Placental epithelial cell (primary cell): ENCODE results near the gene MED22. TPM values are rescaled to one million over a fixed set of nuclear protein-coding genes. Genes with fewer than 3 reads are reported as not detected.

ENCODE experiments used
- small RNA-seq: library from RNA; depleted of rRNA; stranded (forward); fragments of <200 nt; gene quantifications from one replicate; pipeline ENCODE3, GENCODE V24; 2012
- total RNA-seq: library from RNA; depleted of rRNA; stranded (reverse); fragments of >200 nt; gene quantifications from 2 replicates; pipeline ENCODE4 v1.2.3, GENCODE V29; 2012

The MED22 gene
- 13.7 and 16.7 TPM in 2 replicates for total RNA-seq

DNA sequence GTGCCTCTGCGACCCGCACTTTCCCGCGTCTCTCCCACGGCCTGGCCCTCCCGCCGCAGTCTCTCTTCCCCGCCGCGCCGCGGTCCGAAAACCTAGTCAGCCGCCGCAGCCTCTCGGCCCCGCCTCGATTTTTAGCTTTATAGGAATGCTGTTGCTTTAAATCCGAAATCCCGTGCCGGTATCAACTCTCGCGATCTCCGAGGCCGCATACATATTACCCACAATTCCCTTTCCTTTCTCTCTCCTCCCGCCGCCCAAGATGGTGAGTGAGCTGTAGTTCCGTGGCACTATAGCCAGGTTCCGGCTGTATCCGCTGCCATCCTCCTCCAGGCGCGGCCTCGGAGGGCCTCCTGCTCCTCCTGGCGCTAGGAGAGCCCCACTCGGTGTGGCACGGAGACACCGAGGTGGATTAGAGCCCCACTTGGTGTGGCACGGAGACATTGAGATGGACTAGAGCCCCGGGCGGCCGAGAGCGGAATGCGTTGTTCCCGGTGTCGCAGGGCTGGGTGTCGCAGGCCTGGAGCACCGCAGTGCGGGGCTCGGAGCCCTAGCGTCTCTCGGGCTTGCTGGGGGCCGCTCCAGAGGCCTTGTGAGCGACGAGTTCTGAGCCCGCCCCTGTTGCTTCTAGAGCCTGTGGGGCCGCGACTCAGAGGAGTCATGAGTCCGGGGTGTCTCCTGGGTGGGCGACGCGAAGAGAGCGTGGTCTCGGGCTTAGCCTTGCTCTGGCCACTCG is at the start of gene MED22, which contains the start of gene RPL7A:
TSS of gene MED22 (minus strand) at position 147 of the 733 bp plus-strand sequence. CDS start 1,469 bp downstream, outside the sequence.
TSS of gene RPL7A (plus strand) at position 234 of the 733 bp plus-strand sequence. CDS start at position 260, 26 bp downstream.

GRCh38 chr9:133375724-133376654 is 28.1 kb upstream of the MED22 start, which contains the start of the genes STKLD1 and SURF4:
TSS of gene STKLD1 (plus strand) at chr9:133376366. CDS start at chr9:133376474, 108 bp downstream.
TSS of gene SURF4 (minus strand) at chr9:133376060. CDS start at chr9:133375969, 91 bp downstream.

DNA sequence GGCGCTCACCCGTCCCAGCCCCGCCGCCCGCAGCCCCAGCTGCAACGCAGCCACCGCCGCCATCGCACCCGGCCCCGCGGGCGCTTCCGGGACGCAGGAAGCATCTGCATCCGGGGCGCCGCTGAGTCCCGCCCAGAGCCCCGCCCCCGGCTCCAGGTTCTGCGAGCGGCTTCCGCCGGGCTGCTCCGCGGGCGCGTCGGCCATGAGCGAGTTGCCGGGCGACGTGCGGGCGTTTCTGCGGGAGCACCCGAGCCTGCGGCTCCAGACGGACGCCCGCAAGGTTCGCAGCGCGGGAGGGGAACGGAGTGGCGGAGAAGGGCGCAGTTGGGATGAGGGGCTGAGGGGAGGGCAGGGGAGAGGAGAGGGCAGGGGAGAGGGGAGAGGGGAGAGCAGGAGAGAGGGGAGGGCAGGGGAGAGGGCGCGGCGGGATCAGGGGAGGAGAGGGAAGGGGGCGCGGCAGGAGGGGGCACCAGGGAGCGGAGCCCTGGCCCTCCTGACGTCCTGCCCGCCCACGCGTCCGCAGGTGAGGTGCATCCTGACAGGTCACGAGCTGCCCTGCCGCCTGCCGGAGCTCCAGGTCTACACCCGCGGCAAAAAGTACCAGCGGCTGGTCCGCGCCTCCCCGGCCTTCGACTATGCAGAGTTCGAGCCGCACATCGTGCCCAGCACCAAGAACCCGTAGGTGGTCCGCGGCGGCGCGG is 8.6 kb upstream of the MED22 start, which contains the start of the genes SURF1 and SURF2:
TSS of gene SURF1 (minus strand) at position 97 of the 701 bp plus-strand sequence. CDS start at position 63, 34 bp downstream.
TSS of gene SURF2 (plus strand) at position 160 of the 701 bp plus-strand sequence. CDS start at position 203, 43 bp downstream.

GRCh38 chr9:133335924-133336811 is 11.8 kb downstream of the MED22 start, which contains the start of gene SURF6:
TSS of gene SURF6 (minus strand) at chr9:133336188. CDS start at chr9:133336132, 56 bp downstream.

Small RNAs within 50 kb of the gene (small RNA-seq; reads per million reads assigned to genes)
- gene RF00019 = not detected
- gene SNORD24 = not detected
- not detected for gene SNORD36A
- gene SNORD36B = not detected
- gene SNORD36C = not detected

Other genes with a start within 250 kb of the MED22 start
- 35.5 and 42.0 TPM in 2 replicates for gene RALGDS, start 226.9 kb downstream of the MED22 start, total RNA-seq
- 3.9 and 12.7 TPM in 2 replicates for gene GBGT1, start 184.2 kb downstream of the MED22 start, total RNA-seq
- not detected in 2 replicates for gene OBP2B, start 138.9 kb downstream of the MED22 start, total RNA-seq
- gene ABO, start 72.9 kb downstream of the MED22 start, total RNA-seq = under 0.01 TPM in 1 of 2 replicates, not detected in the other
- gene SURF6, start 11.9 kb downstream of the MED22 start, total RNA-seq = 5.7 and 9.4 TPM in 2 replicates
- gene RPL7A, start 87 bp upstream of the MED22 start, total RNA-seq = 1,495 and 2,171 TPM in 2 replicates
- gene SURF1, start 8.4 kb upstream of the MED22 start, total RNA-seq = 22.0 and 30.0 TPM in 2 replicates
- 6.3 and 16.9 TPM in 2 replicates for gene SURF2, start 8.4 kb upstream of the MED22 start, total RNA-seq
- gene SURF4, start 27.9 kb upstream of the MED22 start, total RNA-seq = 255 and 467 TPM in 2 replicates
- 1.6 and 2.7 TPM in 2 replicates for gene STKLD1, start 28.2 kb upstream of the MED22 start, total RNA-seq
- 12.1 and 19.2 TPM in 2 replicates for gene REXO4, start 69.9 kb upstream of the MED22 start, total RNA-seq
- 2.0 and 4.7 TPM in 2 replicates for gene ADAMTS13, start 74.2 kb upstream of the MED22 start, total RNA-seq
- 16.1 and 18.3 TPM in 2 replicates for gene CACFD1, start 111.8 kb upstream of the MED22 start, total RNA-seq
- 2.0 and 17.5 TPM in 2 replicates for gene SLC2A6, start 131.0 kb upstream of the MED22 start, total RNA-seq
- not detected in 2 replicates for gene MYMK, start 176.8 kb upstream of the MED22 start, total RNA-seq
- gene ADAMTSL2, start 186.6 kb upstream of the MED22 start, total RNA-seq = not detected in 2 replicates